Parathyroid adenoma (tissue), 2 donors: Measurements from ENCODE around the gene MRPS18B.

Experiments
- H2AFZ ChIP-seq: fragments of 300-600 bp; sonication (generic); one replicate; pipeline ENCODE4 v1.7.0; 2017; ENCODE audit warnings: antibody characterized with exemption, mild to moderate bottlenecking
- H3K27ac ChIP-seq: fragments of 300-600 bp; sonication (generic); one replicate; pipeline ENCODE4 v1.7.0; 2017
- H3K27me3 ChIP-seq: fragments of 300-600 bp; sonication (generic); one replicate; pipeline ENCODE4 v1.7.0; 2017; ENCODE audit warnings: low read length; ENCODE audit not compliant: control insufficient read depth, insufficient read depth
- H3K36me3 ChIP-seq: fragments of 300-600 bp; sonication (generic); one replicate; pipeline ENCODE4 v1.7.0; 2017; ENCODE audit warnings: low read length; ENCODE audit not compliant: control insufficient read depth, insufficient read depth
- H3K4me1 ChIP-seq: fragments of 300-600 bp; sonication (generic); one replicate; pipeline ENCODE4 v1.7.0; 2017; ENCODE audit warnings: control low read depth
- H3K4me2 ChIP-seq: fragments of 300-600 bp; sonication (generic); one replicate; pipeline ENCODE4 v1.7.0; 2017; ENCODE audit warnings: low read length
- H3K4me3 ChIP-seq: fragments of 300-600 bp; sonication (generic); one replicate; pipeline ENCODE4 v1.7.0; 2017; ENCODE audit warnings: low read depth, low read length
- H3K79me2 ChIP-seq: fragments of 300-600 bp; sonication (generic); one replicate; pipeline ENCODE4 v1.7.0; 2017; ENCODE audit warnings: control low read depth
- H3K9ac ChIP-seq: fragments of 300-600 bp; sonication (generic); one replicate; pipeline ENCODE4 v1.7.0; 2017; ENCODE audit warnings: mild to moderate bottlenecking
- H3K9me3 ChIP-seq: fragments of 300-600 bp; sonication (generic); one replicate; pipeline ENCODE4 v1.7.0; 2017; ENCODE audit warnings: low read length; ENCODE audit not compliant: control insufficient read depth
- CTCF ChIP-seq: fragments of 300-600 bp; sonication (generic); IDR thresholded peaks from one replicate; pipeline ENCODE4 v1.7.0; 2017; ENCODE audit warnings: antibody characterized with exemption, mild to moderate bottlenecking
- donor health status: primary hyperparathyroidism.

The MRPS18B gene

GRCh38 chr6:30641048-30641447 lies 23.4 kb downstream of the MRPS18B start:
- no peak overlapping the region for H3K4me2 ChIP-seq
- H3K36me3 ChIP-seq: no peaks in the 10 kb centered on the region
- no peak overlapping the region for H3K27ac ChIP-seq
- no peaks in the 10 kb centered on the region for H3K9me3 ChIP-seq
- H3K4me1 ChIP-seq: peaks cover 3% of the 10 kb centered on the region
- H2AFZ ChIP-seq: no peak overlapping the region
- H3K79me2 ChIP-seq: peaks cover 14% of the 10 kb centered on the region
- TF ChIP-seq CTCF: no peak
- no peaks in the 10 kb centered on the region for H3K27me3 ChIP-seq
- H3K4me3 ChIP-seq: no peak overlapping the region
- H3K9ac ChIP-seq: no peak overlapping the region

- Histone ChIP-seq H3K9ac (no peak overlapping the region), H3K4me1 (peaks cover 9% of the 10 kb centered on the region), H3K79me2 (peaks cover 24% of the 10 kb centered on the region), H2AFZ (no peak overlapping the region), H3K4me3 (no peak overlapping the region), H3K27me3 (no peaks in the 10 kb centered on the region), H3K27ac (no peak overlapping the region), H3K4me2 (no peak overlapping the region), H3K9me3 (no peaks in the 10 kb centered on the region), H3K36me3 (no peaks in the 10 kb centered on the region)
- no peak for TF ChIP-seq CTCF
These were observed 26.0 kb downstream of the MRPS18B start for GRCh38 chr6:30643656-30644055.

GRCh38 chr6:30644769-30645168 lies 27.1 kb downstream of the MRPS18B start:
- Histone ChIP-seq H3K4me3 (no peak overlapping the region), H3K27me3 (no peaks in the 10 kb centered on the region), H3K4me2 (no peak overlapping the region), H3K36me3 (no peaks in the 10 kb centered on the region), H3K9ac (no peak overlapping the region), H3K9me3 (no peaks in the 10 kb centered on the region), H3K79me2 (peaks cover 33% of the 10 kb centered on the region), H2AFZ (no peak overlapping the region), H3K4me1 (peaks cover 9% of the 10 kb centered on the region), H3K27ac (no peak overlapping the region)
- TF ChIP-seq CTCF: no peak

- peaks cover 31% of the 10 kb centered on the region for H3K79me2 ChIP-seq
- H3K4me3 ChIP-seq: peak overlapping the region; percentile 96
- no peak for TF ChIP-seq CTCF
- H3K9me3 ChIP-seq: no peaks in the 10 kb centered on the region
- no peak overlapping the region for H3K9ac ChIP-seq
- peak overlapping the region; percentile 95 for H3K27ac ChIP-seq
- no peak overlapping the region for H2AFZ ChIP-seq
- H3K4me2 ChIP-seq: peak overlapping the region; percentile 54
- H3K27me3 ChIP-seq: no peaks in the 10 kb centered on the region
- H3K4me1 ChIP-seq: peaks cover 9% of the 10 kb centered on the region
- no peaks in the 10 kb centered on the region for H3K36me3 ChIP-seq
These were observed 28.3 kb downstream of the MRPS18B start for GRCh38 chr6:30645989-30646388.

GRCh38 chr6:30646450-30647241 lies 29.0 kb downstream of the MRPS18B start, which contains the start of gene C6orf136:
Gene C6orf136, plus strand, starts transcription at chr6:30647133. Its CDS starts 99 bp downstream, at chr6:30647232.
- no peaks in the 10 kb centered on the region for H3K36me3 ChIP-seq
- no peaks in the 10 kb centered on the region for H3K9me3 ChIP-seq
- peak within 1 kb of the TSS; percentile 100 for H2AFZ ChIP-seq
- no peaks in the 10 kb centered on the region for H3K27me3 ChIP-seq
- H3K4me1 ChIP-seq: peaks cover 9% of the 10 kb centered on the region
- H3K4me3 ChIP-seq: peak within 1 kb of the TSS; percentile 96
- peaks cover 30% of the 10 kb centered on the region for H3K79me2 ChIP-seq
- peak within 1 kb of the TSS; percentile 70 for H3K4me2 ChIP-seq
- TF ChIP-seq CTCF: no peak
- peak within 1 kb of the TSS; percentile 95 for H3K27ac ChIP-seq
- H3K9ac ChIP-seq: peak within 1 kb of the TSS; percentile 93
